Endothelial cell (in vitro differentiated cells): ENCODE results near the gene NAIF1. TPM values are rescaled to one million over a fixed set of nuclear protein-coding genes. Genes with fewer than 3 reads are reported as not detected.
"Not testable (repeated sequence)": the region's sequence is repeated elsewhere in the genome, so short reads cannot be mapped to it uniquely, and the experiment has no call there.

Source experiments
- DNase-seq: peaks from one replicate; pipeline ENCODE4 v3.0.0; 2021; ENCODE audit warnings: low spot score
- H3K27ac Mint-ChIP-seq: one replicate; pipeline ENCODE4 v1.8.0; 2021; ENCODE audit warnings: mixed read lengths, inconsistent platforms; ENCODE audit not compliant: unreplicated experiment
- H3K27me3 Mint-ChIP-seq: one replicate; pipeline ENCODE4 v1.8.0; 2021; ENCODE audit warnings: mild to moderate bottlenecking, moderate library complexity, mixed read lengths, inconsistent platforms; ENCODE audit not compliant: unreplicated experiment
- H3K36me3 Mint-ChIP-seq: one replicate; pipeline ENCODE4 v1.8.0; 2021; ENCODE audit warnings: mild to moderate bottlenecking, low read depth, mixed read lengths, inconsistent platforms; ENCODE audit not compliant: unreplicated experiment
- H3K4me1 Mint-ChIP-seq: one replicate; pipeline ENCODE4 v1.8.0; 2021; ENCODE audit warnings: mild to moderate bottlenecking, mixed read lengths, inconsistent platforms; ENCODE audit not compliant: unreplicated experiment
- H3K4me3 Mint-ChIP-seq: one replicate; pipeline ENCODE4 v1.8.0; 2021; ENCODE audit warnings: mild to moderate bottlenecking, mixed read lengths, inconsistent platforms; ENCODE audit not compliant: unreplicated experiment
- H3K9me3 Mint-ChIP-seq: one replicate; pipeline ENCODE4 v1.8.0; 2021; ENCODE audit warnings: mixed read lengths, inconsistent platforms; ENCODE audit not compliant: unreplicated experiment
- total RNA-seq: library from RNA; stranded (reverse); fragmentation: NEBNext Ultra II Directional; extraction: Animal tissue kit (Norgen Biotek cat#: 25700); gene quantifications from one replicate; pipeline ENCODE4 v1.2.1, GENCODE V29; 2021; ENCODE audit not compliant: unreplicated experiment
- TF ChIP-seq, protein P1 (sequence below): fragments of 200-600 bp; sonication (generic); IDR thresholded peaks from one replicate; pipeline ENCODE4 v1.5.0; 2021; ENCODE audit warnings: antibody characterized with exemption; ENCODE audit not compliant: unreplicated experiment

NAIF1 gene
- total RNA-seq, 1 donor from 2014 or later, result 9.9 TPM

DNA sequence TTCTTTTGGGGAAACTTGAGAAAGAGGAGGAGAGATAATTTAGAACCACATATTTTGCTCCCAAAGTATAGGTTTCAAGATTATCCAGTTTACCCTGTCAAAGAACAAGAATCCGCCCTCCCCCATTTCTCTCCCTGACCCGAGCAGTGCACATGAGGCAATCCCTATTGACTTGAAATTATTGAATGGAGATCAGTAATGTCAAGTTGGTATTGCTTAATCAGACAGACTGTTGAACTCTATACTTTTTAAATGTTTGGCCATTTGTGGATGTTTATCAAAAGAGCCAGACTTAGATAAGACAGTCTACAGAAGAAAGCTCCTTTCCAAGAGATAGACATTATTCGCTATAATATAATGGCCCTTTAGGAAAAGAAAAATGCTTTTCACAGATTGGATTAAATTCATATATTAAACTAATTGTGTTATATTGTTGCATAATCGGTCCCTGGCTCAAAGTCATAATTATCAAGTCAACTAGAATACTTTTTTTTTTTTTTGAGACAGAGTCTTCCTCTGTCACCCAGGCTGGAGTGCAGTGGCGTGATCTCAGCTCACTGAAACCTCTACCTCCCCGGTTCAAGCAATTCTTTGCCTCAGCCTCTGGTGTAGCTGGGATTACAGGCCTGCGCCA, 6.2 kb upstream of the NAIF1 start:
- H3K36me3 Mint-ChIP-seq, result no peaks in the 10 kb centered on the region
- H3K9me3 Mint-ChIP-seq, result no peaks in the 10 kb centered on the region
- H3K27ac Mint-ChIP-seq, result no peak overlapping the region
- H3K4me3 Mint-ChIP-seq, result no peak overlapping the region
- peaks cover 28% of the 10 kb centered on the region for H3K4me1 Mint-ChIP-seq
- TF ChIP-seq, protein P1, sequence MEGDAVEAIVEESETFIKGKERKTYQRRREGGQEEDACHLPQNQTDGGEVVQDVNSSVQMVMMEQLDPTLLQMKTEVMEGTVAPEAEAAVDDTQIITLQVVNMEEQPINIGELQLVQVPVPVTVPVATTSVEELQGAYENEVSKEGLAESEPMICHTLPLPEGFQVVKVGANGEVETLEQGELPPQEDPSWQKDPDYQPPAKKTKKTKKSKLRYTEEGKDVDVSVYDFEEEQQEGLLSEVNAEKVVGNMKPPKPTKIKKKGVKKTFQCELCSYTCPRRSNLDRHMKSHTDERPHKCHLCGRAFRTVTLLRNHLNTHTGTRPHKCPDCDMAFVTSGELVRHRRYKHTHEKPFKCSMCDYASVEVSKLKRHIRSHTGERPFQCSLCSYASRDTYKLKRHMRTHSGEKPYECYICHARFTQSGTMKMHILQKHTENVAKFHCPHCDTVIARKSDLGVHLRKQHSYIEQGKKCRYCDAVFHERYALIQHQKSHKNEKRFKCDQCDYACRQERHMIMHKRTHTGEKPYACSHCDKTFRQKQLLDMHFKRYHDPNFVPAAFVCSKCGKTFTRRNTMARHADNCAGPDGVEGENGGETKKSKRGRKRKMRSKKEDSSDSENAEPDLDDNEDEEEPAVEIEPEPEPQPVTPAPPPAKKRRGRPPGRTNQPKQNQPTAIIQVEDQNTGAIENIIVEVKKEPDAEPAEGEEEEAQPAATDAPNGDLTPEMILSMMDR, result no peak
- DNase-seq, result no peak
- H3K27me3 Mint-ChIP-seq, result peaks cover 7% of the 10 kb centered on the region

DNA sequence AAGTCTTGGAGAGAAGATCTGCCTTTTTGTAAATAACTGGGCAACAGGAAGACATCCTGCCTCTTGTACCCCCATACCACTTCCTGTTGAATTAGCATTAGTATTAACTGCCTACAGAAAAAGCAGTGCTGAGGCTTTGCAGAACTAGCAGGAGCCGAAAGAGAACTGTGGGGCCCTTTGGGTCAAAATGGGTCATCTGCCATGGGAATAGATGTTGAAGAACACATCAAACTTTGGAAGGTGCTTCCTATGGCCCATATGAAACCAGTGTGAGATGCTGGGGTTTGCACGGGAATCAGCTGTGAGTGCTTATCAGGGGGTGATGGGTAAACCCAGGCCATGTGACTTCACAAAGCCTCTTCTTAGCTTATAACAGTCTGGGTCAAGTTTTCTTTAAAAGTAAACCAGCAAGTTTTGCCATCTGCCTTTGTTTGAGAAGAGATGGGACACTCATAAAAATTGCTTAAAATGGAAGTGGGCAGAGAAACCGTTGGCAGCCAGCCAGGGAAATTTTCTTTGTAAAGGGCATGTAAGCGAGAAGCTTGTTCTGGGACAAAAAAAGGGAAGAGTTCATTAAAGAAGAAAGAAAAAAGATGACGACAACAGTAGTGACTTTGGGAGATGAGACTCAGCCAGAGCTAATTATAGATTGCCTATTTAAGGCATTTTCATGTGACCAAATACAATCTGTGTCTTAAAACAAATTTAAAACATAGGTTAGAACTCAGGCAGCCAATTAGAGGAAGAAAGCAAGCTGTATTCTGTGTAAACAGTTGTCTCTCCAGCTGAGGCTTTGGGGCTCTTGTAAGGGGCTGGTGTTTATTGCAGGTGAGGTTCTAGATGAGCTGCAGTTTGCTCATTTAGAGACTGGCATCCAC, 5.3 kb upstream of the NAIF1 start:
- TF ChIP-seq, protein P1, result no peak
- no peaks in the 10 kb centered on the region for H3K36me3 Mint-ChIP-seq
- peak overlapping the region; percentile 16 for H3K27ac Mint-ChIP-seq
- peak overlapping the region; percentile 18 for H3K4me3 Mint-ChIP-seq
- no peaks in the 10 kb centered on the region for H3K9me3 Mint-ChIP-seq
- H3K4me1 Mint-ChIP-seq, result peaks cover 24% of the 10 kb centered on the region
- no peak for DNase-seq
- H3K27me3 Mint-ChIP-seq, result peaks cover 7% of the 10 kb centered on the region

DNA sequence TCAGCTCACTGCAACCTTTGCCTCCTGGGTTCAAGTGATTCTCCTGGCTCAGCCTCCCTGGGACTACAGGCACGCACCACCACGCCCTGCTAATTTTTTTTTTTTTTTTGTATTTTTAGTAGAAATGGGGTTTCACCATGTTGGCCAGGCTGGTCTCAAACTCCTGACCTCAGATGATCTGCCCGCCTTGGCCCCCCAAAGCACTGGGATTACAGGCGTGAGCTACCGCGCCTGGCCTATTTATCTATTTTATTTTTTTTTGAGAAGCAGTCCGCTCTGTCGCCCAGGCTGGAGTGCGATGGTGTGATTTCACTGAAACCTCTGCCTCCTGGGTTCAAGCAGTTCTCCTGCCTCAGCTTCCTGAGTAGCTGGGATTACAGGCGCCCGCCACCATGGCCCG, 4.4 kb upstream of the NAIF1 start:
- peaks cover 24% of the 10 kb centered on the region for H3K4me1 Mint-ChIP-seq
- H3K27ac Mint-ChIP-seq, H3K36me3 Mint-ChIP-seq, H3K4me3 Mint-ChIP-seq, H3K27me3 Mint-ChIP-seq, DNase-seq, H3K9me3 Mint-ChIP-seq: not testable (repeated sequence)

DNA sequence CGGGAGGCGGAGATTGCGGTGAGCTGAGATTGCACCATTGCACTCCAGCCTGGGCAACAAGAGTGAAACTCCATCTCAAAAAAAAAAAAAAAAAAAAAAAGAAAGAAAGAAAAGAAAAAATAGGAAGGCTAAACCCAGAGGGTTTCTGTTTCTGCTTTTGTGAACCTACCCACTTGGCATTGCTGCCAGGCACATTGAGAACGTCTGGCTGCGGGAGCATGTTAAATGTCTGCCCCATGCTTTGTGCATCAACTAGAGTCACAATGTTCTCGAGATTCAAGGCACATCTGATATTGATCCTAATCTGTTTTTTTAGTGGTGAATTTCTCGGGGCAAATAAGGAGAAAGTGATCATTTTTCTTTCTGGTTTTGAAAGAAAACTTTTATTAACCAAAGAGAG, 3.8 kb upstream of the NAIF1 start:
- no peak for DNase-seq
- Mint-ChIP-seq H3K4me3 (no peak overlapping the region), H3K27ac (no peak overlapping the region), H3K27me3 (peaks cover 7% of the 10 kb centered on the region), H3K9me3 (no peaks in the 10 kb centered on the region), H3K4me1 (peaks cover 27% of the 10 kb centered on the region), H3K36me3 (peaks cover 3% of the 10 kb centered on the region)
- TF ChIP-seq, protein P1, result no peak

DNA sequence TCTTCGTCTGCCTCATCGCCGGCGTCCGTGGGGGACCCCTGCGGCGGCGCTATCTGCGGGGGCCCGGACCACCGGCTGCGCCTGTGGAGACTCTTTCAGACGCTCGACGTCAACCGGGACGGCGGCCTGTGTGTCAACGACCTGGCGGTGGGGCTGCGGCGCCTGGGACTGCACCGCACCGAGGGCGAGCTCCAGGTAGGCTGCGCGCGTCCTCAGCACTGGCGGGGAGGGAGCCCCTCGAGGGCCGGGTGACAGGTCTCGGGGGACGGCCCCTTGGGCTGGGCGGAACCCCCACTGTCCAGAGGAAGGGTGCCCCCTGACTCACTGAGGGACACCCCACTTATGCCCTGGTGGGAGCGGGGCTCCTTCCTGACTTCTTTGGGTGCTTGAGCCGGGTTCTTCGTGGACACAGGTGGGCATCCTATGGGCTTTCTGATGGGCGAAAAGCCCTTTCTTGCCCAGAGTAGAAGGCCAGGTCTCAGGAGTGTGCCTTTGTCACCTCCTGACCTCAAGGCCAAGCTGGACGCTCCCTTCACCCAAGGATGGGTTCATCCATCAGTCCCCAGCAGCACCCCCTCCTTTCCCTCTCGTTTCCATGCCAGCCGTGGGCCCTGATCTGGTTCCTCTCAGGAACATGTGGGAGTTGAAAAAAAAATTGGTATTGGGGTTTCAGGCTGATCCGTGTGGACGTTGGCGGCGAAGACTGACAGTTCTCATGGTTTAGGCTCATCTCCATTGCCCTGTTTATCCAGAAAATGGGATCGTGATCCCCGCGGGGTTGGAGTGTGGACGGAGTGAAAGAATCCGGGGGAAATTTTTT, 1.5 kb upstream of the NAIF1 start:
- Mint-ChIP-seq H3K27ac (peak overlapping the region; percentile 79), H3K27me3 (peaks cover 9% of the 10 kb centered on the region), H3K9me3 (no peaks in the 10 kb centered on the region), H3K4me3 (peak overlapping the region; percentile 93), H3K36me3 (peaks cover 4% of the 10 kb centered on the region), H3K4me1 (peaks cover 34% of the 10 kb centered on the region)
- no peak for DNase-seq
- TF ChIP-seq, protein P1, result no peak
